Measurements from ENCODE around the gene EQTN. TPM values are rescaled to one million over a fixed set of nuclear protein-coding genes. Genes with fewer than 3 reads are reported as not detected.
A peak's percentile ranks its signal among the peaks of the same experiment; 100 is the strongest.

The EQTN gene
- total and polyA plus RNA-seq, 2 of the 4 experiments (the other 2 are of a cell fraction): not detected

DNA sequence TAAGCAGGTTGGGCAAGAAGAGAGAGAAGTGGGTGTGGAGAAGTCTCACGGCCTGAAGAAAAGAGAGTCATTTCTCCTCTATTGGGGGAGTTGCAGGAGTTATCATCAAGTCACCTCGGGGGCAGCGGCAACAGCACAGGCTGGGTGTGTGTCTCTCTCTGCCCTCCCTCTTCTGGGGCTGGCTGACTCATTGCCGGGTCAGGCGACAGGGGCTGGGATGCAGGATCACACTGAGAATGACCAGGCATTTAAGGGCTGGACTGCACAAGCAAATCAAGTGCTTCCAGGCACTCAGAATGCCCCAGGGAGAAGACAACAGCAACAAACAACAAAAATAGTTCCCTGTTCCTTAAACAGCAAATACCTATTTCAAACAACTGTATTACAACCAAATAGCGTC lies 6.3 kb upstream of the EQTN start:
- Histone ChIP-seq H3K79me1 (ENCODE audit: low read depth in 1 of 2, low read length in 2 of 2) (no peaks in the 10 kb centered on the region), H3K23ac (ENCODE audit: low read depth, low read length) (no peak overlapping the region), H2AFZ (replicated peaks; ENCODE audit: low read length, poor library complexity) (peak overlapping the region; percentile 55), H4K8ac (ENCODE audit: low read depth in 2 of 2, low read length in 2 of 2) (no peak overlapping the region), H2BK15ac (ENCODE audit: low read depth, low read length) (no peak overlapping the region), H3K9ac (ENCODE audit: low read depth, low read length) (no peak overlapping the region), H3K14ac (replicated peaks; ENCODE audit: low read depth, low read length) (no peak overlapping the region), H3K9me1 (ENCODE audit: insufficient read depth, low read length) (no peaks in the 10 kb centered on the region), H3K9me3 (ENCODE audit: control insufficient read depth, insufficient read depth, low read length) (no peaks in the 10 kb centered on the region), H3K56ac (ENCODE audit: extremely low read depth, insufficient read depth, low read length) (no peak overlapping the region), H4K5ac (ENCODE audit: low read depth, low read length) (no peak overlapping the region), H4K20me1 (ENCODE audit: insufficient read depth, low read length) (no peaks in the 10 kb centered on the region), H3K4me2 (ENCODE audit: low read depth, low read length) (no peak overlapping the region), H2AK9ac (replicated peaks; ENCODE audit: low read depth, low read length, poor library complexity) (no peak overlapping the region), H3K18ac (ENCODE audit: low read depth, low read length) (no peak overlapping the region), H2BK120ac (ENCODE audit: low read depth, low read length) (no peak overlapping the region), H3K27ac (ENCODE audit: insufficient read depth, low read length) (no peak overlapping the region), H2BK20ac (ENCODE audit: low read depth, low read length) (no peak overlapping the region), H3K4me1 (ENCODE audit: control insufficient read depth, insufficient read depth, low read length) (peaks cover 1% of the 10 kb centered on the region; the same call in 1 of the 2 replicates), H3K36me3 (ENCODE audit: control insufficient read depth, insufficient read depth, low read length) (no peaks in the 10 kb centered on the region), H2BK5ac (ENCODE audit: low read depth, low read length, poor library complexity, severe bottlenecking) (no peak overlapping the region), H3K4ac (ENCODE audit: low read depth, low read length) (no peak overlapping the region), H3K27me3 (ENCODE audit: control insufficient read depth, insufficient read depth, low read length) (peaks cover 1% of the 10 kb centered on the region; the same call in 1 of the 2 replicates), H2AK5ac (ENCODE audit: low read depth, low read length) (no peak overlapping the region), H4K91ac (ENCODE audit: insufficient read depth, low read depth, low read length) (no peak overlapping the region), H3K4me3 (ENCODE audit: insufficient read depth, low read depth, low read length) (no peak overlapping the region)
- WGBS, 2 experiments (ENCODE audit: extremely low coverage in 2 of 2, insufficient read length in 1 of 2): no CpG with 5 or more reads among the region's 6 CpGs
- in situ Hi-C loops (cut with MboI; ENCODE audit: low sequenced_read_pairs) (loop anchor here (10.0 kb wide), 1 partner anchor 62 kb away; no protein-coding TSS in a partner anchor), intact Hi-C loops (cut with micrococcal nuclease) (no loop called here), dilution Hi-C loops (cut with HindIII; ENCODE audit: low sequenced_read_pairs, unreplicated experiment) (no loop called here)
- no peak for TF ChIP-seq RCOR1 (IDR thresholded peaks at IDR 0.05; ENCODE audit: insufficient replicate concordance, low read length)
- no peak for TF ChIP-seq NFE2L2 (IDR thresholded peaks at IDR 0.05; ENCODE audit: low read depth, low read length)
- TF ChIP-seq MXI1 (IDR thresholded peaks at IDR 0.05; ENCODE audit: borderline replicate concordance, low read depth, low read length): no peak
- TF ChIP-seq, protein P1, sequence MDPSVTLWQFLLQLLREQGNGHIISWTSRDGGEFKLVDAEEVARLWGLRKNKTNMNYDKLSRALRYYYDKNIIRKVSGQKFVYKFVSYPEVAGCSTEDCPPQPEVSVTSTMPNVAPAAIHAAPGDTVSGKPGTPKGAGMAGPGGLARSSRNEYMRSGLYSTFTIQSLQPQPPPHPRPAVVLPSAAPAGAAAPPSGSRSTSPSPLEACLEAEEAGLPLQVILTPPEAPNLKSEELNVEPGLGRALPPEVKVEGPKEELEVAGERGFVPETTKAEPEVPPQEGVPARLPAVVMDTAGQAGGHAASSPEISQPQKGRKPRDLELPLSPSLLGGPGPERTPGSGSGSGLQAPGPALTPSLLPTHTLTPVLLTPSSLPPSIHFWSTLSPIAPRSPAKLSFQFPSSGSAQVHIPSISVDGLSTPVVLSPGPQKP (IDR thresholded peaks at IDR 0.05; ENCODE audit: borderline replicate concordance, low read depth, low read length): no peak
- no peak for TF ChIP-seq MAZ (IDR thresholded peaks at IDR 0.05; ENCODE audit: borderline replicate concordance, low read depth, low read length)
- no peak for TF ChIP-seq CHD1 (IDR thresholded peaks at IDR 0.05; ENCODE audit: low read depth, low read length)
- no peak for TF ChIP-seq RFX5 (IDR thresholded peaks at IDR 0.05; ENCODE audit: low read depth, low read length)
- no peak for TF ChIP-seq BHLHE40 (IDR thresholded peaks at IDR 0.05; ENCODE audit: low read depth, low read length)
- TF ChIP-seq CEBPB (IDR thresholded peaks at IDR 0.05; ENCODE audit: low read depth, low read length): no peak
- TF ChIP-seq, protein P2, sequence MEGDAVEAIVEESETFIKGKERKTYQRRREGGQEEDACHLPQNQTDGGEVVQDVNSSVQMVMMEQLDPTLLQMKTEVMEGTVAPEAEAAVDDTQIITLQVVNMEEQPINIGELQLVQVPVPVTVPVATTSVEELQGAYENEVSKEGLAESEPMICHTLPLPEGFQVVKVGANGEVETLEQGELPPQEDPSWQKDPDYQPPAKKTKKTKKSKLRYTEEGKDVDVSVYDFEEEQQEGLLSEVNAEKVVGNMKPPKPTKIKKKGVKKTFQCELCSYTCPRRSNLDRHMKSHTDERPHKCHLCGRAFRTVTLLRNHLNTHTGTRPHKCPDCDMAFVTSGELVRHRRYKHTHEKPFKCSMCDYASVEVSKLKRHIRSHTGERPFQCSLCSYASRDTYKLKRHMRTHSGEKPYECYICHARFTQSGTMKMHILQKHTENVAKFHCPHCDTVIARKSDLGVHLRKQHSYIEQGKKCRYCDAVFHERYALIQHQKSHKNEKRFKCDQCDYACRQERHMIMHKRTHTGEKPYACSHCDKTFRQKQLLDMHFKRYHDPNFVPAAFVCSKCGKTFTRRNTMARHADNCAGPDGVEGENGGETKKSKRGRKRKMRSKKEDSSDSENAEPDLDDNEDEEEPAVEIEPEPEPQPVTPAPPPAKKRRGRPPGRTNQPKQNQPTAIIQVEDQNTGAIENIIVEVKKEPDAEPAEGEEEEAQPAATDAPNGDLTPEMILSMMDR (conservative IDR thresholded peaks at IDR 0.05; ENCODE audit: low read depth, low read length): no peak
- no peak for TF ChIP-seq FOS (IDR thresholded peaks at IDR 0.05; ENCODE audit: low read depth, low read length)
- TF ChIP-seq, protein P3, sequence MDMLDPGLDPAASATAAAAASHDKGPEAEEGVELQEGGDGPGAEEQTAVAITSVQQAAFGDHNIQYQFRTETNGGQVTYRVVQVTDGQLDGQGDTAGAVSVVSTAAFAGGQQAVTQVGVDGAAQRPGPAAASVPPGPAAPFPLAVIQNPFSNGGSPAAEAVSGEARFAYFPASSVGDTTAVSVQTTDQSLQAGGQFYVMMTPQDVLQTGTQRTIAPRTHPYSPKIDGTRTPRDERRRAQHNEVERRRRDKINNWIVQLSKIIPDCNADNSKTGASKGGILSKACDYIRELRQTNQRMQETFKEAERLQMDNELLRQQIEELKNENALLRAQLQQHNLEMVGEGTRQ (IDR thresholded peaks at IDR 0.05; ENCODE audit: low read depth, low read length): no peak
- TF ChIP-seq POLR2A (IDR thresholded peaks at IDR 0.05; ENCODE audit: low read depth, low read length): no peak
- TF ChIP-seq SMC3 (IDR thresholded peaks at IDR 0.05; ENCODE audit: low read depth, low read length): no peak
- TF ChIP-seq MAFK (IDR thresholded peaks at IDR 0.05; ENCODE audit: low read depth, low read length): no peak
- no peak for TF ChIP-seq RAD21 (IDR thresholded peaks at IDR 0.05; ENCODE audit: low read length)
- CTCF ChIA-PET: no interaction called here
- BruUV-seq (replicated peaks): no TSS peak
- POLR2A ChIA-PET (ENCODE audit: unreplicated experiment): no interaction called here
- DNase-seq (peak; percentile 4), ATAC-seq (ENCODE audit: low read depth) (peak; percentile 49; the same call in 1 of the 2 replicates)

Data from IMR-90 (cell line).